Measurements from ENCODE around the gene PLCB4.

DNA sequence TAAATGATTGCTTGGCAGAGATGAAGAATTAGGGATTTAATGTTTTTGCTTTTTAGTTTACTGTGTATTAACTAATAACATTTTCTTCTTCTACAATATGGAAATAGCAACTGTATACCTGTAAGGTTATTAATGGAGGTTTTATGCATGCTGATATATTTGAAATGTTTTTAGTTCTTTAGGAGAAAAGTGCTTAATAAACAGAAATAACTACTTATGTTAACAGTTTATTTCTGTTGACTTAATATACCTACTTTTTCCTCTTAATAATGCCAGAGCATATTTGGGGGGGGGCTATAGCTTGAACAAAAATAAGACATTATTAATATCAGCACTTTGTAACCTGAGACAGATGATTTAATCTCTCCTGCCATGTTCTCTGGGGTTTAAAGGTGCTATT lies 33.6 kb downstream of the PLCB4 start:
- no peak for TF ChIP-seq POLR2A (IDR thresholded peaks at IDR 0.05; ENCODE audit: low read depth, low read length)
- no peak for TF ChIP-seq POLR2AphosphoS5 (IDR thresholded peaks at IDR 0.05; ENCODE audit: low read depth, low read length)
